Tibial nerve (tissue), 4 donors: ENCODE measurements around the gene SGK1. TPM values are rescaled to one million over a fixed set of nuclear protein-coding genes. Genes with fewer than 3 reads are reported as not detected.
"Not testable (repeated sequence)": the region's sequence is repeated elsewhere in the genome, so short reads cannot be mapped to it uniquely, and the experiment has no call there.

Experiments
- DNase-seq, 2 donors: peaks; one replicate each; pipeline ENCODE4 v3.0.0-alpha.2; 2019; ENCODE audit warnings: low spot score in 2 of 2
- H3K27ac ChIP-seq, 4 donors: fragments of 200-600 bp; sonication (generic) in 3 of 4; one replicate each; pipeline ENCODE4 v1.5.1; 2017 to 2019; ENCODE audit warnings: mild to moderate bottlenecking in 1 of 4
- H3K27me3 ChIP-seq, 2 donors: fragments of 200-600 bp; sonication (generic) in 1 of 2; one replicate each; pipeline versions ENCODE4 v1.5.1 to v1.6.0; 2017 to 2019
- H3K36me3 ChIP-seq, 3 donors: fragments of 200-600 bp; sonication (generic); one replicate each; pipeline ENCODE4 v1.5.1; 2018 to 2019
- H3K4me1 ChIP-seq, 4 donors: fragments of 200-600 bp; sonication (generic) in 3 of 4; one replicate each; pipeline ENCODE4 v1.5.1; 2017 to 2019
- H3K4me3 ChIP-seq, 4 donors: fragments of 200-600 bp; sonication (generic) in 3 of 4; one replicate each; pipeline ENCODE4 v1.5.1; 2017 to 2019; ENCODE audit warnings: mild to moderate bottlenecking in 1 of 4, moderate library complexity in 1 of 4
- H3K9me3 ChIP-seq, 4 donors: fragments of 200-600 bp; sonication (generic) in 3 of 4; one replicate each; pipeline ENCODE4 v1.5.1; 2017 to 2019
- CTCF ChIP-seq, 5 experiments: fragments of 200-600 bp in 3 of 5; fragments of 450-650 bp in 2 of 5; sonication (generic) in 3 of 5; IDR thresholded peaks; one replicate each; pipeline ENCODE4 v1.5.1; 2016 to 2019; ENCODE audit warnings: antibody characterized with exemption in 5 of 5, mild to moderate bottlenecking in 3 of 5, moderate library complexity in 2 of 5
- EP300 ChIP-seq, 2 donors: sonication (generic); formaldehyde crosslinking; IDR thresholded peaks; one replicate each; pipeline ENCODE4 v1.6.1; 2017; ENCODE audit warnings: antibody characterized with exemption in 2 of 2, mild to moderate bottlenecking in 1 of 2
- POLR2A ChIP-seq, 2 donors: fragments of 450-650 bp; IDR thresholded peaks; one replicate each; pipeline ENCODE4 v1.6.1; 2017; ENCODE audit warnings: antibody characterized with exemption in 2 of 2, mild to moderate bottlenecking in 2 of 2, moderate library complexity in 2 of 2
- WGBS, 2 donors: methylation state at CpG; one replicate each; pipeline ENCODE4 v1.1.5; 2018; 5-methylcytosine and 5-hydroxymethylcytosine counted together
- total RNA-seq, 4 donors: library from RNA; depleted of rRNA; stranded (reverse); fragments of >200 nt; gene quantifications; one replicate each; pipeline ENCODE4 v1.1.0, GENCODE V29; 2016

The SGK1 gene
- total RNA-seq, 4 donors from 2014 or later, result 103 to 127 (median 116) TPM

- Histone ChIP-seq H3K36me3 (no peaks in the 10 kb centered on the region), H3K27ac (no peak overlapping the region), H3K4me1 (no peaks in the 10 kb centered on the region), H3K4me3 (no peak overlapping the region), H3K27me3 (no peaks in the 10 kb centered on the region), H3K9me3 (no peaks in the 10 kb centered on the region)
- 13 to 28% methylated on average over 2 of the region's 2 CpGs for WGBS, 2 donors
- TF ChIP-seq POLR2A (IDR thresholded peaks at IDR 0.05) (no peak), CTCF (IDR thresholded peaks at IDR 0.05) (no peak), EP300 (IDR thresholded peaks at IDR 0.05) (no peak)
- DNase-seq, result no peak
Observed at GRCh38 chr6:134187154-134187553, 130.8 kb downstream of the SGK1 start.

- Histone ChIP-seq H3K27ac (no peak overlapping the region), H3K4me3 (no peak overlapping the region), H3K36me3 (no peaks in the 10 kb centered on the region), H3K27me3 (no peaks in the 10 kb centered on the region), H3K9me3 (no peaks in the 10 kb centered on the region), H3K4me1 (no peaks in the 10 kb centered on the region)
- DNase-seq, result no peak
- TF ChIP-seq POLR2A (IDR thresholded peaks at IDR 0.05) (no peak), EP300 (IDR thresholded peaks at IDR 0.05) (no peak), CTCF (IDR thresholded peaks at IDR 0.05) (no peak)
- 93 to 97% methylated on average over 2 of the region's 2 CpGs for WGBS, 2 donors
Observed at GRCh38 chr6:134186355-134186754, 131.6 kb downstream of the SGK1 start.

- TF ChIP-seq EP300 (IDR thresholded peaks at IDR 0.05) (no peak), POLR2A (IDR thresholded peaks at IDR 0.05) (no peak), CTCF (IDR thresholded peaks at IDR 0.05) (no peak)
- H3K9me3 ChIP-seq, result no peaks in the 10 kb centered on the region
- H3K27me3 ChIP-seq, result no peaks in the 10 kb centered on the region
- H3K36me3 ChIP-seq, result no peaks in the 10 kb centered on the region
- no peaks in the 10 kb centered on the region for H3K4me1 ChIP-seq
- no peak overlapping the region for H3K27ac ChIP-seq
- H3K4me3 ChIP-seq, result no peak overlapping the region
- no peak for DNase-seq
Observed at GRCh38 chr6:134185277-134185676, 132.6 kb downstream of the SGK1 start.

- Histone ChIP-seq H3K9me3 (no peaks in the 10 kb centered on the region), H3K4me1 (peaks cover 0 to 3% (median 1%) of the 10 kb centered on the region in 4 donors), H3K36me3 (no peaks in the 10 kb centered on the region), H3K27me3 (no peaks in the 10 kb centered on the region), H3K27ac (no peak overlapping the region), H3K4me3 (no peak overlapping the region)
- TF ChIP-seq EP300 (IDR thresholded peaks at IDR 0.05) (no peak), POLR2A (IDR thresholded peaks at IDR 0.05) (no peak), CTCF (IDR thresholded peaks at IDR 0.05) (no peak)
- 86 to 91% methylated on average over 7 of the region's 7 CpGs for WGBS, 2 donors
- DNase-seq, result no peak
Observed at GRCh38 chr6:134183844-134184243, 134.1 kb downstream of the SGK1 start.

GRCh38 chr6:134182528-134182927 lies 135.4 kb downstream of the SGK1 start:
- WGBS, 2 donors, result 72 to 89% methylated on average over 6 of the region's 6 CpGs
- H3K4me1 ChIP-seq, result peaks cover 0 to 16% (median 7%) of the 10 kb centered on the region in 4 donors
- no peaks in the 10 kb centered on the region for H3K27me3 ChIP-seq
- no peaks in the 10 kb centered on the region for H3K36me3 ChIP-seq
- no peaks in the 10 kb centered on the region for H3K9me3 ChIP-seq
- TF ChIP-seq CTCF (IDR thresholded peaks at IDR 0.05) (no peak), EP300 (IDR thresholded peaks at IDR 0.05) (no peak), POLR2A (IDR thresholded peaks at IDR 0.05) (no peak)
- no peak overlapping the region for H3K4me3 ChIP-seq
- peak overlapping the region in 2 of 4 donors; percentile 52 to 53 for H3K27ac ChIP-seq
- no peak for DNase-seq

GRCh38 chr6:134181726-134182125 lies 136.2 kb downstream of the SGK1 start:
- H3K27me3 ChIP-seq, H3K4me3 ChIP-seq, H3K9me3 ChIP-seq, H3K36me3 ChIP-seq, DNase-seq: not testable (repeated sequence)
- H3K4me1 ChIP-seq, result peaks cover 0 to 20% (median 9%) of the 10 kb centered on the region in 4 donors
- peak overlapping the region in 1 of 4 donors; percentile 52 for H3K27ac ChIP-seq
- WGBS, 2 donors, result 96 to 97% methylated on average over 5 of the region's 5 CpGs

- not testable (repeated sequence) for H3K27me3 ChIP-seq, H3K36me3 ChIP-seq, DNase-seq, H3K27ac ChIP-seq, H3K9me3 ChIP-seq, H3K4me3 ChIP-seq
- H3K4me1 ChIP-seq, result peaks cover 0 to 25% (median 9%) of the 10 kb centered on the region in 4 donors
- 86% methylated on average over 8 of the region's 8 CpGs for WGBS, 2 donors
Observed at GRCh38 chr6:134181251-134181650, 136.7 kb downstream of the SGK1 start.

- H3K9me3 ChIP-seq, H3K4me3 ChIP-seq, H3K36me3 ChIP-seq, H3K27me3 ChIP-seq, DNase-seq, H3K27ac ChIP-seq: not testable (repeated sequence)
- H3K4me1 ChIP-seq, result peaks cover 0 to 30% (median 9%) of the 10 kb centered on the region in 4 donors
- WGBS, 2 donors, result 98 to 99% methylated on average over 4 of the region's 4 CpGs
Observed at GRCh38 chr6:134180540-134180939, 137.4 kb downstream of the SGK1 start.
